Trophoblast cell (in vitro differentiated cells and primary cell): ENCODE measurements around the gene MYO7A.

Source experiments
- DNase-seq, 2 donors: peaks; one replicate each; pipeline ENCODE4 v3.0.0-alpha.2; 2016
- H2AFZ ChIP-seq: 2 replicates; pipeline ENCODE4 v1.6.1; 2013; ENCODE audit warnings: low read length, moderate library complexity, mild to moderate bottlenecking; ENCODE audit not compliant: insufficient read depth, poor library complexity
- H2AK5ac ChIP-seq: 2 replicates; pipeline ENCODE4 v1.6.1; 2013; ENCODE audit warnings: mild to moderate bottlenecking, low read length
- H2BK120ac ChIP-seq: 2 replicates; pipeline ENCODE4 v1.6.1; 2013; ENCODE audit warnings: low read length, mild to moderate bottlenecking, moderate library complexity; ENCODE audit not compliant: insufficient read depth, poor library complexity
- H2BK12ac ChIP-seq: 2 replicates; pipeline ENCODE4 v1.6.1; 2013; ENCODE audit warnings: mild to moderate bottlenecking, low read length, moderate library complexity
- H2BK5ac ChIP-seq: 2 replicates; pipeline ENCODE4 v1.6.1; 2013; ENCODE audit warnings: low read length, low read depth, moderate library complexity, mild to moderate bottlenecking; ENCODE audit not compliant: poor library complexity
- H3K14ac ChIP-seq: 2 replicates; pipeline ENCODE4 v1.6.1; 2013; ENCODE audit warnings: mild to moderate bottlenecking, low read length
- H3K18ac ChIP-seq: 2 replicates; pipeline ENCODE4 v1.6.1; 2013; ENCODE audit warnings: mild to moderate bottlenecking, low read length
- H3K23ac ChIP-seq: 2 replicates; pipeline ENCODE4 v1.6.1; 2013; ENCODE audit warnings: low read length
- H3K27ac ChIP-seq: 2 replicates; pipeline ENCODE4 v1.5.1; 2013; ENCODE audit warnings: low read depth, mild to moderate bottlenecking, inconsistent platforms, low read length, moderate library complexity
- H3K27me3 ChIP-seq: 2 replicates; pipeline ENCODE4 v1.6.1; 2013; ENCODE audit warnings: inconsistent platforms, mild to moderate bottlenecking, low read length, moderate library complexity; ENCODE audit not compliant: insufficient read depth
- H3K36me3 ChIP-seq, 2 experiments: 1 replicate in 1 of 2; 2 replicates in 1 of 2; pipeline ENCODE4 v1.6.1; 2013; ENCODE audit warnings: low read length in 2 of 2, mild to moderate bottlenecking in 2 of 2, moderate library complexity in 1 of 2; ENCODE audit not compliant: insufficient read depth in 2 of 2, control insufficient read depth in 1 of 2
- H3K4ac ChIP-seq: 2 replicates; pipeline ENCODE4 v1.6.1; 2013; ENCODE audit warnings: low read depth, mild to moderate bottlenecking, low read length, moderate library complexity
- H3K4me1 ChIP-seq, 2 experiments: 1 replicate in 1 of 2; 2 replicates in 1 of 2; pipeline ENCODE4 v1.6.1; 2013; ENCODE audit warnings: low read length in 2 of 2, mild to moderate bottlenecking in 2 of 2, moderate library complexity in 1 of 2; ENCODE audit not compliant: insufficient read depth in 2 of 2, control insufficient read depth in 1 of 2
- H3K4me2 ChIP-seq: 2 replicates; pipeline ENCODE4 v1.6.1; 2013; ENCODE audit warnings: inconsistent platforms, mild to moderate bottlenecking, low read length, moderate library complexity
- H3K4me3 ChIP-seq: 2 replicates; pipeline ENCODE4 v1.5.1; 2013; ENCODE audit warnings: mild to moderate bottlenecking, low read depth, low read length, inconsistent platforms
- H3K79me1 ChIP-seq: one replicate; pipeline ENCODE4 v1.6.1; 2013; ENCODE audit warnings: low read length
- H3K79me2 ChIP-seq: 2 replicates; pipeline ENCODE4 v1.6.1; 2013; ENCODE audit warnings: low read length, mild to moderate bottlenecking; ENCODE audit not compliant: control insufficient read depth, insufficient read depth, poor library complexity
- H3K9ac ChIP-seq: 2 replicates; pipeline ENCODE4 v1.6.1; 2013; ENCODE audit warnings: mild to moderate bottlenecking, low read length
- H3K9me3 ChIP-seq: 2 replicates; pipeline ENCODE4 v1.6.1; 2013; ENCODE audit warnings: low read depth, mild to moderate bottlenecking, control low read depth, inconsistent platforms, low read length; ENCODE audit not compliant: insufficient read depth
- H4K12ac ChIP-seq: 2 replicates; pipeline ENCODE4 v1.6.1; 2013; ENCODE audit warnings: low read depth, mild to moderate bottlenecking, low read length, moderate library complexity
- H4K8ac ChIP-seq: 2 replicates; pipeline ENCODE4 v1.6.1; 2013; ENCODE audit warnings: low read depth, mild to moderate bottlenecking, low read length, moderate library complexity
- H4K91ac ChIP-seq: one replicate; pipeline ENCODE4 v1.6.1; 2013; ENCODE audit warnings: low read depth, mild to moderate bottlenecking, low read length, moderate library complexity
- WGBS: extraction: QIAGEN DNeasy Blood & Tissue Kit; methylation state at CpG from one replicate; pipeline ENCODE4 v1.1.7; 2013; ENCODE audit warnings: missing lambda C conversion rate; ENCODE audit not compliant: insufficient read length, insufficient coverage; ENCODE audit errors: extremely low coverage; 5-methylcytosine and 5-hydroxymethylcytosine counted together

MYO7A gene

GRCh38 chr11:77106321-77106720 is 21.7 kb upstream of the MYO7A start:
- Histone ChIP-seq H2AFZ (no peak overlapping the region), H4K91ac (no peak overlapping the region), H3K9ac (no peak overlapping the region), H2BK5ac (no peak overlapping the region), H2BK12ac (no peak overlapping the region), H3K79me2 (no peaks in the 10 kb centered on the region), H3K23ac (no peak overlapping the region), H3K4me2 (no peak overlapping the region), H3K27me3 (no peaks in the 10 kb centered on the region), H3K9me3 (no peaks in the 10 kb centered on the region), H4K12ac (no peak overlapping the region), H3K27ac (no peak overlapping the region), H3K14ac (no peak overlapping the region), H4K8ac (no peak overlapping the region), H3K79me1 (no peaks in the 10 kb centered on the region), H3K4me1 (peaks cover 0 to 6% of the 10 kb centered on the region in 2 experiments), H3K18ac (no peak overlapping the region), H3K36me3 (no peaks in the 10 kb centered on the region), H3K4me3 (no peak overlapping the region), H3K4ac (no peak overlapping the region), H2AK5ac (no peak overlapping the region), H2BK120ac (no peak overlapping the region)
- DNase-seq, result no peak
- WGBS, result no CpG with 5 or more reads among the region's 7 CpGs

GRCh38 chr11:77106759-77107158 is 21.3 kb upstream of the MYO7A start:
- H3K79me2 ChIP-seq, result no peaks in the 10 kb centered on the region
- no peaks in the 10 kb centered on the region for H3K27me3 ChIP-seq
- H3K9ac ChIP-seq, result no peak overlapping the region
- H3K79me1 ChIP-seq, result no peaks in the 10 kb centered on the region
- H2BK120ac ChIP-seq, result no peak overlapping the region
- no peak overlapping the region for H3K23ac ChIP-seq
- no peak overlapping the region for H2AK5ac ChIP-seq
- no peaks in the 10 kb centered on the region for H3K9me3 ChIP-seq
- H3K27ac ChIP-seq, result no peak overlapping the region
- no peak overlapping the region for H3K4ac ChIP-seq
- H2BK12ac ChIP-seq, result no peak overlapping the region
- WGBS, result no CpG with 5 or more reads among the region's 13 CpGs
- no peak overlapping the region for H4K12ac ChIP-seq
- H3K36me3 ChIP-seq, result no peaks in the 10 kb centered on the region
- H3K4me3 ChIP-seq, result no peak overlapping the region
- H3K4me2 ChIP-seq, result no peak overlapping the region
- H4K8ac ChIP-seq, result no peak overlapping the region
- no peak overlapping the region for H3K14ac ChIP-seq
- H2AFZ ChIP-seq, result no peak overlapping the region
- H4K91ac ChIP-seq, result no peak overlapping the region
- H2BK5ac ChIP-seq, result no peak overlapping the region
- peaks cover 0 to 6% of the 10 kb centered on the region in 2 experiments for H3K4me1 ChIP-seq
- no peak for DNase-seq
- H3K18ac ChIP-seq, result no peak overlapping the region

- Histone ChIP-seq H3K4ac (no peak overlapping the region), H4K8ac (no peak overlapping the region)
Observed at GRCh38 chr11:77107950-77108349, 20.1 kb upstream of the MYO7A start.

GRCh38 chr11:77108436-77108835 is 19.6 kb upstream of the MYO7A start:
- Histone ChIP-seq H2AFZ (no peak overlapping the region), H3K4me3 (no peak overlapping the region), H3K23ac (no peak overlapping the region), H3K9ac (no peak overlapping the region), H3K27me3 (no peaks in the 10 kb centered on the region), H2BK5ac (no peak overlapping the region), H4K12ac (no peak overlapping the region), H3K4ac (no peak overlapping the region), H3K36me3 (no peaks in the 10 kb centered on the region), H3K27ac (no peak overlapping the region), H3K4me1 (peaks cover 0 to 6% of the 10 kb centered on the region in 2 experiments), H3K79me2 (no peaks in the 10 kb centered on the region), H4K8ac (no peak overlapping the region), H4K91ac (no peak overlapping the region), H3K9me3 (no peaks in the 10 kb centered on the region), H3K18ac (no peak overlapping the region), H3K14ac (no peak overlapping the region), H2BK120ac (no peak overlapping the region), H2AK5ac (no peak overlapping the region), H3K4me2 (no peak overlapping the region), H3K79me1 (no peaks in the 10 kb centered on the region), H2BK12ac (no peak overlapping the region)
- no CpG with 5 or more reads among the region's 9 CpGs for WGBS
- no peak for DNase-seq

More at GRCh38 chr11:77107950-77108349, 20.1 kb upstream of the MYO7A start:
- WGBS, result no CpG with 5 or more reads among the region's 3 CpGs
- H3K79me2 ChIP-seq, result no peaks in the 10 kb centered on the region
- no peak overlapping the region for H3K18ac ChIP-seq
- no peak overlapping the region for H3K4me2 ChIP-seq
- H3K14ac ChIP-seq, result no peak overlapping the region
- no peaks in the 10 kb centered on the region for H3K36me3 ChIP-seq
- H3K9me3 ChIP-seq, result no peaks in the 10 kb centered on the region
- no peaks in the 10 kb centered on the region for H3K79me1 ChIP-seq
- H3K9ac ChIP-seq, result no peak overlapping the region
- no peak overlapping the region for H2AFZ ChIP-seq
- no peak overlapping the region for H2AK5ac ChIP-seq
- no peak overlapping the region for H3K4me3 ChIP-seq
- no peak overlapping the region for H4K12ac ChIP-seq
- H3K23ac ChIP-seq, result no peak overlapping the region
- no peak overlapping the region for H2BK120ac ChIP-seq
- H4K91ac ChIP-seq, result no peak overlapping the region
- H2BK12ac ChIP-seq, result no peak overlapping the region
- H2BK5ac ChIP-seq, result no peak overlapping the region
- H3K27ac ChIP-seq, result no peak overlapping the region
- peaks cover 0 to 6% of the 10 kb centered on the region in 2 experiments for H3K4me1 ChIP-seq
- DNase-seq, result no peak
- H3K27me3 ChIP-seq, result no peaks in the 10 kb centered on the region
